HepG2 (cell line): ENCODE results near the gene PRKCZ. TPM values are rescaled to one million over a fixed set of nuclear protein-coding genes. Genes with fewer than 3 reads are reported as not detected.

Experiments used
- AHR ChIP-seq: IDR thresholded peaks from 2 replicates; pipeline ENCODE4 v1.6.1; 2018; ENCODE audit warnings: missing genetic modification reagents, missing compliant biosample characterization
- ARNT ChIP-seq: fragments of 450-650 bp; IDR thresholded peaks from 2 replicates; pipeline ENCODE4 v1.6.1; 2017
- ATRX ChIP-seq: sonication (generic); formaldehyde crosslinking; IDR thresholded peaks from 2 replicates; pipeline ENCODE4 v1.4.0; 2020; ENCODE audit warnings: missing genetic modification reagents, borderline replicate concordance
- HOXA5 ChIP-seq: sonication (generic); formaldehyde crosslinking; IDR thresholded peaks from 2 replicates; pipeline ENCODE4 v1.4.0; 2020; ENCODE audit warnings: missing genetic modification reagents
- ISX ChIP-seq: sonication (generic); formaldehyde crosslinking; conservative IDR thresholded peaks from 2 replicates; pipeline ENCODE4 v1.5.0; 2020; ENCODE audit warnings: missing genetic modification reagents
- JUNB ChIP-seq: sonication (generic); formaldehyde crosslinking; IDR thresholded peaks from 2 replicates; pipeline ENCODE4 v1.8.0; 2022; ENCODE audit warnings: missing genetic modification reagents, mild to moderate bottlenecking, borderline replicate concordance
- KDM1A ChIP-seq: IDR thresholded peaks from 2 replicates; pipeline ENCODE4 v1.6.1; 2016; ENCODE audit warnings: missing compliant biosample characterization
- MTA3 ChIP-seq: sonication (generic); formaldehyde crosslinking; IDR thresholded peaks from 2 replicates; pipeline ENCODE4 v1.4.0; 2020; ENCODE audit warnings: missing genetic modification reagents
- NFE2 ChIP-seq: sonication (generic); formaldehyde crosslinking; IDR thresholded peaks from 2 replicates; pipeline ENCODE4 v1.4.0; 2020; ENCODE audit warnings: missing genetic modification reagents
- NFE2L2 ChIP-seq: fragments of 150-350 bp; IDR thresholded peaks from 2 replicates; pipeline ENCODE4 v1.6.1; 2014; ENCODE audit warnings: low read length
- NR2F1 ChIP-seq, 2 experiments: fragments of 450-650 bp in 1 of 2; formaldehyde crosslinking in 1 of 2; IDR thresholded peaks; 2 replicates each; pipeline versions ENCODE4 v1.5.0 to v1.6.1; 2016 to 2020; ENCODE audit warnings: mild to moderate bottlenecking in 1 of 2, missing compliant biosample characterization in 1 of 2, missing genetic modification reagents in 1 of 2, moderate library complexity in 1 of 2
- NR2F2 ChIP-seq: IDR thresholded peaks from 2 replicates; pipeline ENCODE4 v1.6.1; 2012; ENCODE audit warnings: low read depth, inconsistent platforms, borderline replicate concordance
- POLR2AphosphoS2 ChIP-seq: IDR thresholded peaks from 2 replicates; pipeline ENCODE4 v1.6.1; 2011; ENCODE audit warnings: low read depth, low read length, improper control_type of control experiment
- SMYD3 ChIP-seq: sonication (generic); formaldehyde crosslinking; IDR thresholded peaks from 2 replicates; pipeline ENCODE4 v1.8.1; 2023; ENCODE audit warnings: mild to moderate bottlenecking, missing genetic modification reagents
- SNAPC4 ChIP-seq: sonication (generic); formaldehyde crosslinking; IDR thresholded peaks from 2 replicates; pipeline ENCODE4 v1.4.0; 2020; ENCODE audit warnings: mild to moderate bottlenecking, missing genetic modification reagents
- TEAD3 ChIP-seq: optimal IDR thresholded peaks from 2 replicates; pipeline ENCODE3; 2016; ENCODE audit warnings: borderline replicate concordance
- ZKSCAN8 ChIP-seq: IDR thresholded peaks from 2 replicates; pipeline ENCODE4 v1.6.1; 2016; ENCODE audit warnings: borderline replicate concordance, missing genetic modification reagents, missing compliant biosample characterization
- ZMYM4 ChIP-seq: sonication (generic); formaldehyde crosslinking; IDR thresholded peaks from 2 replicates; pipeline ENCODE4 v1.8.1; 2023; ENCODE audit warnings: mild to moderate bottlenecking, missing genetic modification reagents
- ZNF24 ChIP-seq: fragments of 450-650 bp; IDR thresholded peaks from 2 replicates; pipeline ENCODE4 v1.6.1; 2017; ENCODE audit warnings: antibody characterized with exemption, mild to moderate bottlenecking
- ZNF44 ChIP-seq: sonication (generic); formaldehyde crosslinking; IDR thresholded peaks from 2 replicates; pipeline ENCODE4 v1.5.1; 2020; ENCODE audit warnings: mild to moderate bottlenecking, missing genetic modification reagents
- ZNF572 ChIP-seq: sonication (generic); formaldehyde crosslinking; IDR thresholded peaks from 2 replicates; pipeline ENCODE4 v1.5.1; 2020; ENCODE audit warnings: mild to moderate bottlenecking, missing genetic modification reagents
- ZNF788 ChIP-seq: sonication (generic); formaldehyde crosslinking; IDR thresholded peaks from 2 replicates; pipeline ENCODE4 v1.5.0; 2020; ENCODE audit warnings: mild to moderate bottlenecking, missing genetic modification reagents, borderline replicate concordance
- polyA plus RNA-seq, 8 experiments: library from polyadenylated mRNA; depleted of rRNA in 3 of 8; stranded (reverse) in 7 of 8; unstranded in 1 of 8; fragments of >200 nt; fragmentation: Illumina TruSeq in 4 of 8; extraction: Trizol in 4 of 8; gene quantifications; 2 replicates each; pipeline versions ENCODE4 v1.2.1 to v1.2.3, GENCODE V29; 2011 to 2016; ENCODE audit warnings: low read depth in 4 of 8, missing spikeins in 1 of 8, mixed read lengths in 1 of 8; ENCODE audit not compliant: insufficient read depth in 1 of 8
- total RNA-seq, 5 experiments: library from RNA; depleted of rRNA; stranded (reverse); fragments of >200 nt; fragmentation: Illumina TruSeq; extraction: Trizol; gene quantifications; 2 replicates each; pipeline ENCODE4 v1.2.3, GENCODE V29; 2016; ENCODE audit warnings: low read depth in 1 of 5
- TF ChIP-seq, protein P1 (sequence below): sonication (generic); formaldehyde crosslinking; IDR thresholded peaks from 2 replicates; pipeline ENCODE4 v1.4.0; 2020; ENCODE audit warnings: mild to moderate bottlenecking, missing genetic modification reagents
- TF ChIP-seq, protein P2 (sequence below): sonication (generic); formaldehyde crosslinking; IDR thresholded peaks from 2 replicates; pipeline ENCODE4 v1.5.0; 2020; ENCODE audit warnings: missing genetic modification reagents

Gene PRKCZ
- total and polyA plus RNA-seq, 2 of the 13 experiments (the other 11 are each of a cell fraction or from before 2014, with no cell fraction given) = 34.7 to 85.2 TPM

- TF ChIP-seq ZNF24 (no peak), ZNF788 (CRISPR knock-in tag) (no peak), NR2F1 (CRISPR knock-in tag; IDR thresholded peaks at IDR 0.05) (peak in 1 of 2 experiments; percentile 19; a peak in 1 of 4 replicates), AHR (CRISPR knock-in tag) (no peak), POLR2AphosphoS2 (no peak), ARNT (no peak), SMYD3 (no peak), NR2F2 (no peak), ZKSCAN8 (peak; percentile 47), NFE2 (CRISPR knock-in tag) (no peak), ISX (no peak), SNAPC4 (CRISPR knock-in tag) (no peak), JUNB (no peak), TEAD3 (CRISPR knock-in tag) (peak; percentile 55), MTA3 (CRISPR knock-in tag) (no peak), ZMYM4 (CRISPR knock-in tag) (no peak), HOXA5 (CRISPR knock-in tag) (no peak), ATRX (CRISPR knock-in tag) (no peak), ZNF44 (CRISPR knock-in tag) (no peak), NFE2L2 (no peak), ZNF572 (CRISPR knock-in tag) (no peak), KDM1A (CRISPR knock-in tag) (0 out of 2 replicates have a peak, but pooled peaks have one; percentile 33)
- TF ChIP-seq, protein P1, sequence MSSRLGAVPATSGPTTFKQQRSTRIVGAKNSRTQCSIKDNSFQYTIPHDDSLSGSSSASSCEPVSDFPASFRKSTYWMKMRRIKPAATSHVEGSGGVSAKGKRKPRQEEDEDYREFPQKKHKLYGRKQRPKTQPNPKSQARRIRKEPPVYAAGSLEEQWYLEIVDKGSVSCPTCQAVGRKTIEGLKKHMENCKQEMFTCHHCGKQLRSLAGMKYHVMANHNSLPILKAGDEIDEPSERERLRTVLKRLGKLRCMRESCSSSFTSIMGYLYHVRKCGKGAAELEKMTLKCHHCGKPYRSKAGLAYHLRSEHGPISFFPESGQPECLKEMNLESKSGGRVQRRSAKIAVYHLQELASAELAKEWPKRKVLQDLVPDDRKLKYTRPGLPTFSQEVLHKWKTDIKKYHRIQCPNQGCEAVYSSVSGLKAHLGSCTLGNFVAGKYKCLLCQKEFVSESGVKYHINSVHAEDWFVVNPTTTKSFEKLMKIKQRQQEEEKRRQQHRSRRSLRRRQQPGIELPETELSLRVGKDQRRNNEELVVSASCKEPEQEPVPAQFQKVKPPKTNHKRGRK (CRISPR knock-in tag) = no peak
- TF ChIP-seq, protein P2, sequence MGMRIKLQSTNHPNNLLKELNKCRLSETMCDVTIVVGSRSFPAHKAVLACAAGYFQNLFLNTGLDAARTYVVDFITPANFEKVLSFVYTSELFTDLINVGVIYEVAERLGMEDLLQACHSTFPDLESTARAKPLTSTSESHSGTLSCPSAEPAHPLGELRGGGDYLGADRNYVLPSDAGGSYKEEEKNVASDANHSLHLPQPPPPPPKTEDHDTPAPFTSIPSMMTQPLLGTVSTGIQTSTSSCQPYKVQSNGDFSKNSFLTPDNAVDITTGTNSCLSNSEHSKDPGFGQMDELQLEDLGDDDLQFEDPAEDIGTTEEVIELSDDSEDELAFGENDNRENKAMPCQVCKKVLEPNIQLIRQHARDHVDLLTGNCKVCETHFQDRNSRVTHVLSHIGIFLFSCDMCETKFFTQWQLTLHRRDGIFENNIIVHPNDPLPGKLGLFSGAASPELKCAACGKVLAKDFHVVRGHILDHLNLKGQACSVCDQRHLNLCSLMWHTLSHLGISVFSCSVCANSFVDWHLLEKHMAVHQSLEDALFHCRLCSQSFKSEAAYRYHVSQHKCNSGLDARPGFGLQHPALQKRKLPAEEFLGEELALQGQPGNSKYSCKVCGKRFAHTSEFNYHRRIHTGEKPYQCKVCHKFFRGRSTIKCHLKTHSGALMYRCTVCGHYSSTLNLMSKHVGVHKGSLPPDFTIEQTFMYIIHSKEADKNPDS (CRISPR knock-in tag) = no peak
Observed at GRCh38 chr1:2046174-2046917, 3.9 kb upstream of the PRKCZ start (continued).
